NCI-H2227 treated with DMSO at 0.1 percent for 48 hours (cell line): ENCODE data around the gene SAMD3.
"Not testable (repeated sequence)": the region's sequence is repeated elsewhere in the genome, so short reads cannot be mapped to it uniquely, and the experiment has no call there.

Experiments used
- DNase-seq: peaks from one replicate; lab custom pipeline; 2025; lab: John Stamatoyannopoulos, UW

SAMD3 gene

DNA sequence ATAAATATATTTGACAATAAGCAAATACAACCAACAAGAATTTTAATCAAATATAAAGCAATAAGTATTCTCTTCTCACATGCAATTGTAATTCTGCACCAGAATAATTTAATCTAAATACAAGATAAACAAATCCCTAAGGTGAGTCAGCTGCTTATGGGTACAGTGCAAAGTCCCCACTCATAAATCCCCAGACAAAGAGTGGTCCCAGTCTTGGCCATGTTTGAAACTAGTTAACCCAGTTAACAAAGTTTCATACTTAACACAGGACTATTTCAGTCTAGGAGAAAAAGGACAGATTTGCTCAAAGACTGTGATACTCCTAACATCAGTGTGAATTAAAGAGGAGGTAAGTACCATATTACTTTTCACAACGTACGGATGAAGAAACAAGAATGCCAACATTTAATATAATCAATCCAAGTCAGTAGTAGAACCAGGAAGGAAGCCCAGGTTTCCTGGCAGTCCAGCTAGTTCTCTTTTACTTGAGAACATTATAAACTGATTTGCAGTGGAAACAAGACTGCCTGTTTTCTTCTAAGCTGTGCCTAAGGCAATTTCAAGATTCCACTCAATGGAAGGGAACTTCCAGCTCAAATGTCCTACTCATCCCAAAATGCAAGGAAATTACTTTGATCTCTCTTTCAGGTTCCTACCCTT, 10.4 kb downstream of the SAMD3 start:
- no peak for DNase-seq

- no peak for DNase-seq
Measured at GRCh38 chr6:130211691-130212090, 11.1 kb downstream of the SAMD3 start.

DNA sequence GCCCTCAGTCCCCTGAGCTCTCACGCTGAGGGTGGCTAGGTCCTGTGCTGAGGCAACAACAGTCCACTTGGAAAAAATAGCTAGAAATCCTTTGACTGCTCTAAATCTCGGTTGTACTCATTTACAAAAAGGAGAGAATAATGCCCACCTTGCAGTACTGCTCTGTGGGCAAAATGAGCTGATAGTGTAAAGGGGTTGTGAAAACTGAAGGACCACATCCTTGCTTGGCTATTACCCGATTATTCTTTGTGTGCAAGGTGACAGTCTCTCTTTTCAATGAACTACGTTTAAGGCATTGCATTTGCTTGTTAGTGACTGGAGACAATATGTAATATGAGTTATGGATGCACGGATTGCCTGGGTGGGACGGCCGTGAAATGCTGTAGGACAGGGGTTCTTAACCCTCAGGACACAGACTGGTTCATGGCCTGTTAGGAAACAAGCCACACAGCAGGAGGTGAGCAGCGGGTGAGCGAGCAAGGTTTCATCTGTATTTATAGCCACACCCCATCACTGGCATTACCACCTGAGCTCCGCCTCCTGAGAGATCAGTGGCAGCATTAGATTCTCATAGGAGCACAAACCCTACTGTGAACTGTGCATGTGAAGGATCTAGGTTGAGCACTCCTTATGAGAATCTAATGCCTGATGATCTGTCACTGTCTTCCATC, 14.6 kb downstream of the SAMD3 start:
- DNase-seq, result no peak

- DNase-seq, result no peak
Measured at GRCh38 chr6:130206479-130206878, 16.3 kb downstream of the SAMD3 start.

GRCh38 chr6:130204322-130204721, 18.4 kb downstream of the SAMD3 start:
- DNase-seq, result no peak

DNA sequence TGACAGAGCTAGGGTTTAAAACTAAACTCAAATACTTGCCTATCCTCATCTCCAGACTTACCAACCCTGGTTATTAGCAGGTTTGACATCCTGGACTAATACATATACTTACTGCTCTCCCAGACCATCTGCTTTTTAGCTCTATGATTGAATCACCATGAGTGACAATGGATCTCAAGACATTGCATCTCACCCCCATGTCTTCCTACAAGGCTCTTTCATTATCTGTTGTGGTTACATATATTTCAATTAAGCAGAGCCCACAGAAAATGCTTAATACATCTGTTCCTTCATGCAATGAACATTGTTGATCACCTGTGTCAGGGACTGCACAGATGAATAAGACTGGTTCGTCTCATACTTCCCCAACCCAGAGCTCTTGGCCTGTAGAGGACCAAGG, 19.4 kb downstream of the SAMD3 start:
- no peak for DNase-seq

DNA sequence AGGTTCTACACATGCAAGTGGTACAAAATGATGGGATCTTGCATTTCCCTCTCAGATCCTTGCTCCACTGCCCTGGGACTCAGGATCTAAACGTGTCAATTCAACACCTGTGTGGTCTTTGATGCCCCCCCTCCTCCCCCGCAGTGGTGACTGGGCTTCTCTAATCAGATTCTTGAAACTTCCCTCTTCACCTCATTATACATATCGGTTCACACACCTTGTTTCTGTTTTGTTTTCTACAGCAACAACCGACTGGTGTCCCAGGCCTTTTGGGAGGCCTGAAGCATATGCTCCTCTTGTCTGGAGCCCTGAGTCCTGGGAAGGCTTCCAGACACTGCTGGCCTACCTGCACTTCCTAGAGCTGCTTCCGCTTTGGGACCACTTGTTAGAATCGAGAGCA, 20.0 kb downstream of the SAMD3 start:
- DNase-seq, result no peak

GRCh38 chr6:130200020-130200419, 22.7 kb downstream of the SAMD3 start:
- DNase-seq, result no peak

DNA sequence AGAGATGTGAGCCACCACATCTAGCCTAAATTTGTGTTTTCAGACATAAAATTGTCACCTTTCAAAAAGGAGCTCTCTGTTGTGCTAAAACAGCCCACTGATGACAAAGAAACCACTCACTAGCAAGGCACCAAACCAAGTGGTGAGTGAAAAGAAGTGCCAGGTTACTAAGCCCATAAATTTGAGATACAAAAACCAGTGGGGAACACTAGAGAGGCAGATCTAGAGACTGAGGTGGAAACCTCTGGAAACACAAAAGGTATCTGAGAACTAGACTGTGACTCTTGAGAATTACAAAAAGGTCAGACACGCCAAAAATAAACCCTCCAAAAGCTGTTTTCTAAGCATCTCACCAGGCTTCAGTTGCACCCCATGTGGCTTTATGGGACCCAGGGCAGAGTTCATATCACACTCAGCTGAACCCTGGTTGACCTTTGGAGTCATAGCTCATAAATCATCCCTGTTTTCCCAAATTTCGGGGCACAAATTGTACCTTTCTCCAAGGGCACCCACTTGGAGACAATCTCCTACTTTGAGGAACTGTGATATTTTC, 24.2 kb downstream of the SAMD3 start:
- no peak for DNase-seq

DNA sequence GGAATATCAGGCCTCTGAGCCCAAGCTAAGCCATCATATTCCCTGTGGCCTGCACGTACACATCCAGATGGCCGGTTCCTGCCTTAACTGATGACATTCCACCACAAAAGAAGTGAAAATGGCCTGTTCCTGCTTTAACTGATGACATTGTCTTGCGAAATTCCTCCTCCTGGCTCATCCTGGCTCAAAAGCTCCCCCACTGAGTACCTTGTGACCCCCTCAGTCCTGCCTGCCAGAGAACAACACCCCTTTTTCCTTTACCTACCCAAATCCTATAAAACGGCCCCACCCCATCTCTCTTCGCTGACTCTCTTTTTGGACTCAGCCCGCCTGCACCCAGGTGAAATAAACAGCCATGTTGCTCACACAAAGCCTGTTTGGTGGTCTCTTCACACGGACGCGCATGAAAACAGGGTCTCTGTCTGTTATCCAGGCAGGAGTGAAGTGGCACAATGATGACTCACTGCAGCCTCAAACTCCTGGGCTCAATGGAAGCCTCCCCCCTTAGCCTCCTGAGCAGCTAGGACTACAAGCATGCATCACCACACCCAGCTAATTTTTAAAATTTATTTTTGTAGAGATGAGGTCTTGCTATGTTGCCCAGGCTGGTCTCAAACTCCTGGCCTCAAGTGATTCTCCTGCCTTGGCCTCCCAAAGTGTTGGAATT, 24.8 kb downstream of the SAMD3 start:
- not testable (repeated sequence) for DNase-seq

GRCh38 chr6:130194434-130194833, 28.3 kb downstream of the SAMD3 start:
- DNase-seq, result not testable (repeated sequence)

GRCh38 chr6:130190701-130191690, 31.8 kb downstream of the SAMD3 start:
- DNase-seq, result no peak

DNA sequence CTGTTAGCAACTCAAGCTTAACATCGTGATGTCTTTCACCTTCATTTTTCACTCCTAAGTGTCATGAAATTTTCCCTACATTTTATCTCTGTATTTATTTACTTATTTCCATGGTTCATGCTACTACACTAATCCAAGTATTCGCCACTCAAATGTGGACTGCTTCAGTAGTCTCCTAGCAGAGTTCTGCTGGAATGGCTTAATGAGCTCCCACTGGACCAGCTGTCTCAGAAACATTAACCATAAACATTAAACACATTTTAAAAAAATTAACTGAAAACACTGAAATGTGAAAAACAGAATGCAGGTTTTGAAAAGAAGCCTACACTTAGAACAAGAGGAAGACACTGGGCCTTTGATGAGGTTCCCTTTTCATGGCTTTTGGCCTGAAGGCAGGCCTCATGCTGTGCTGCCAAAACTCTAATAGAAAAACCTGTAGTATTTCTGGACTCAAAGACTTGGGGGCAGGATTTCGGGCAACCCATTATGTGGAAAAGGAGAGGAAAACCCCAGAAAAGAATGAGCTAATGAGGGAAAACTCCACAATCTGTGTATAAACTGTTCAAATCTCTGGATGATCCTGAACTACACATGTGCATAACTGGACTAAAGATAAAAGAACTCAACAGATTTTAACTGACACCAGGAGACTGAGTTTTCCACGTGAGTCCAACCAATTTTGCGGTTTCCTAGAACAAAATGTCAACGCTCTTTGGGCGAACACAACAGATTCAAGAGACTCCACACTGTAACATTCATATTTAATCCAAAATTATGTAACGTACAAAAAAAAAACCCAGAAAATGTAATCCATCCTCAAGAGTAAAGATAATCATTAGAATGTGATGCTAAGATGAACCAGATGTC, 33.0 kb downstream of the SAMD3 start:
- DNase-seq, result no peak

DNA sequence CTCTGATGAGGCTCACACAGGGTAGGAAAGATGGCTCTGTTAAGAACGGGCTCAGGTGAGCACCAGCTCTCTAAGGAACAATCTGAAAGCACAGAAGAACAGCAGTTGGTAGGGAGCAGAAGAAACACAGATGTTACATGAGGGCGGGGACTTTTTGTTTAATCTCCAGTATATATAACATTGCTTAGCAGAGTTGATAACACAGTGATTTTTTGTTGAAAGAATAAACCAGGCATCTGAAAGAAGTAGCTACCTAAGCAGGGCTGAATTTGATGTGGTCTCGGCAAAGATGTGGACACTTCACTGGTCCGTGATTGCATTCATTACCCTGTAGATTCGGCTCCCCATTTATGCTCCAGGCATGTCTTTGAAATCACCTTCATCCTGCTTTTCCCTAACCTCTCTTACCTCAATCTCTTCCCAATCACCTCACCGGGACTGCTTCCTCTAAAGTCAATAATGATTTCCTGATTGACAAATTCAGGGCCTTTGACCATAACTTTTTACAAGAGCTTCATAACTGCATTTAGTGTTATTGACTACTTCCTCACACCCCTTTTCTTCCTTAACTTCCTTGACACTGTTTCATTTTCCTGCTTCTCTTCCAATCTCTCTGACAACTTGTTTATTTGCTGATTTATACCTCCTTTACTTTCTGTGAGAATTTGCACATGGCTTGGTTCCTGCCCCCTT, 34.4 kb downstream of the SAMD3 start:
- DNase-seq, result no peak

GRCh38 chr6:130187335-130188206, 35.2 kb downstream of the SAMD3 start:
- DNase-seq, result no peak

GRCh38 chr6:130185658-130186057, 37.1 kb downstream of the SAMD3 start:
- no peak for DNase-seq

GRCh38 chr6:130183271-130184222, 39.2 kb downstream of the SAMD3 start:
- no peak for DNase-seq

DNA sequence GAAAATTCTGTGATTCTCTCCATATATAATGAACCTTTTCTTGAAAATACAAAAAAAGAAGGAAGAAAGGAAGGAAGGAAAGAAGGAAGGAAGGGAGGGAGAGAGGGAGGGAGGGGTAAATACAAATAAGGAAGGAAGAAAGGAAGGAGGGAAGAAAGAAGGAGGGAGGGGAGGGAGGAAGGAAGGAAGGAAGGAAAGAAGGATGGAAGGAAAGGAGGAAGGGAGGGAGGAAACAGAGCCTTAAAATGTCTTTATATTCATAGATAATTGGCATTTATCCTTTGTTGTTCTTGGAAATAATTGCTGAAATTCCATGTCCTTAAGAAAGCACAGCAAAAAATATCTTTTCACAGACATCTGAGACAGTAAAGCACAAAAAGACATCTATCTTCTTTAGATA, 40.3 kb downstream of the SAMD3 start:
- no peak for DNase-seq
